ENCODE results near the gene ASNSD1.
A peak's percentile ranks its signal among the peaks of the same experiment; 100 is the strongest.

Gene ASNSD1

GRCh38 chr2:189673661-189674373, 12.6 kb downstream of the ASNSD1 start:
- DNase-seq, result peak; percentile 55
- peak overlapping the region; percentile 91 for H3K27ac ChIP-seq
- H3K4me3 ChIP-seq (ENCODE audit: low read depth, low read length), result peak overlapping the region; percentile 69
- no peaks in the 10 kb centered on the region for H3K27me3 ChIP-seq (ENCODE audit: insufficient read depth, low read depth, severe bottlenecking)
- TF ChIP-seq CTCF (IDR thresholded peaks at IDR 0.05; ENCODE audit: low read depth, low read length), result no peak
- peaks cover 24% of the 10 kb centered on the region for H3K36me3 ChIP-seq
- no peaks in the 10 kb centered on the region for H3K9me3 ChIP-seq (ENCODE audit: severe bottlenecking)

GRCh38 chr2:189674374-189675112, 13.3 kb downstream of the ASNSD1 start, which contains the start of gene ANKAR:
Gene ANKAR, plus strand, starts transcription at chr2:189674670. Its CDS starts 1,821 bp downstream, at chr2:189676491.
- Histone ChIP-seq H3K27me3 (ENCODE audit: insufficient read depth, low read depth, severe bottlenecking) (no peaks in the 10 kb centered on the region), H3K27ac (peak within 1 kb of the TSS; percentile 91), H3K4me3 (ENCODE audit: low read depth, low read length) (peak within 1 kb of the TSS; percentile 69), H3K36me3 (peaks cover 17% of the 10 kb centered on the region), H3K9me3 (ENCODE audit: severe bottlenecking) (no peaks in the 10 kb centered on the region)
- peak; percentile 92 for DNase-seq
- TF ChIP-seq CTCF (IDR thresholded peaks at IDR 0.05; ENCODE audit: low read depth, low read length), result peak; percentile 97

- no peak for TF ChIP-seq CTCF (IDR thresholded peaks at IDR 0.05; ENCODE audit: low read depth, low read length)
- H3K36me3 ChIP-seq, result peaks cover 7% of the 10 kb centered on the region
- no peak for DNase-seq
These were observed 15.2 kb downstream of the ASNSD1 start for GRCh38 chr2:189676471-189676870.

GRCh38 chr2:189679226-189679625, 18.0 kb downstream of the ASNSD1 start:
- no peak for TF ChIP-seq CTCF (IDR thresholded peaks at IDR 0.05; ENCODE audit: low read depth, low read length)
- Histone ChIP-seq H3K27me3 (ENCODE audit: insufficient read depth, low read depth, severe bottlenecking) (no peaks in the 10 kb centered on the region), H3K4me3 (ENCODE audit: low read depth, low read length) (no peak overlapping the region), H3K9me3 (ENCODE audit: severe bottlenecking) (no peaks in the 10 kb centered on the region), H3K27ac (no peak overlapping the region), H3K36me3 (no peaks in the 10 kb centered on the region; the same call in 1 of the 2 replicates)
- no peak for DNase-seq

More at GRCh38 chr2:189676471-189676870, 15.2 kb downstream of the ASNSD1 start:
- Histone ChIP-seq H3K27me3 (ENCODE audit: insufficient read depth, low read depth, severe bottlenecking) (no peaks in the 10 kb centered on the region), H3K9me3 (ENCODE audit: severe bottlenecking) (no peaks in the 10 kb centered on the region), H3K4me3 (ENCODE audit: low read depth, low read length) (no peak overlapping the region), H3K27ac (no peak overlapping the region)

- no peaks in the 10 kb centered on the region; the same call in 1 of the 2 replicates for H3K36me3 ChIP-seq
- H3K27ac ChIP-seq, result no peak overlapping the region
- no peaks in the 10 kb centered on the region for H3K9me3 ChIP-seq (ENCODE audit: severe bottlenecking)
- H3K27me3 ChIP-seq (ENCODE audit: insufficient read depth, low read depth, severe bottlenecking), result no peaks in the 10 kb centered on the region
- H3K4me3 ChIP-seq (ENCODE audit: low read depth, low read length), result no peak overlapping the region
- no peak for DNase-seq
- no peak for TF ChIP-seq CTCF (IDR thresholded peaks at IDR 0.05; ENCODE audit: low read depth, low read length)
These were observed 19.9 kb downstream of the ASNSD1 start for GRCh38 chr2:189681203-189681602.
